ENCODE data around the gene NTM.

Gene NTM

GRCh38 chr11:131474947-131475346 lies 104.5 kb downstream of the NTM start:
- H3K27ac ChIP-seq, result no peak overlapping the region
- TF ChIP-seq ZFX (IDR thresholded peaks at IDR 0.05) (no peak), CTCF (conservative IDR thresholded peaks at IDR 0.05) (no peak)

GRCh38 chr11:131476266-131476665 lies 105.9 kb downstream of the NTM start:
- TF ChIP-seq CTCF (conservative IDR thresholded peaks at IDR 0.05) (no peak), ZFX (IDR thresholded peaks at IDR 0.05) (no peak)
- peak overlapping the region; percentile 45 for H3K27ac ChIP-seq

- no peak for TF ChIP-seq CTCF (conservative IDR thresholded peaks at IDR 0.05)
- TF ChIP-seq ZFX (IDR thresholded peaks at IDR 0.05), result no peak
- H3K27ac ChIP-seq, result no peak overlapping the region
Measured at GRCh38 chr11:131478341-131478740, 107.9 kb downstream of the NTM start.

- no peak for TF ChIP-seq ZFX (IDR thresholded peaks at IDR 0.05)
- TF ChIP-seq CTCF (conservative IDR thresholded peaks at IDR 0.05), result no peak
- H3K27ac ChIP-seq, result no peak overlapping the region
Measured at GRCh38 chr11:131481303-131481702, 110.9 kb downstream of the NTM start.

- TF ChIP-seq ZFX (IDR thresholded peaks at IDR 0.05), result no peak
- no peak for TF ChIP-seq CTCF (conservative IDR thresholded peaks at IDR 0.05)
- no peak overlapping the region for H3K27ac ChIP-seq
Measured at GRCh38 chr11:131481971-131482370, 111.6 kb downstream of the NTM start.

- no peak for TF ChIP-seq CTCF (conservative IDR thresholded peaks at IDR 0.05)
- TF ChIP-seq ZFX (IDR thresholded peaks at IDR 0.05), result no peak
- no peak overlapping the region for H3K27ac ChIP-seq
Measured at GRCh38 chr11:131483453-131483852, 113.0 kb downstream of the NTM start.

GRCh38 chr11:131483877-131484276 lies 113.5 kb downstream of the NTM start:
- H3K27ac ChIP-seq, result no peak overlapping the region
- TF ChIP-seq ZFX (IDR thresholded peaks at IDR 0.05), result no peak

GRCh38 chr11:131486100-131486499 lies 115.7 kb downstream of the NTM start:
- no peak for TF ChIP-seq CTCF (conservative IDR thresholded peaks at IDR 0.05)
- no peak overlapping the region for H3K27ac ChIP-seq

Measured in C4-2B (cell line).